IMR-90 (cell line): ENCODE data around the gene LCNL1. TPM values are rescaled to one million over a fixed set of nuclear protein-coding genes. Genes with fewer than 3 reads are reported as not detected.

ENCODE experiments used
- ATAC-seq: fragments of 200-7000 bp; cut with Tn5 transposase; 2 replicates; pipeline ENCODE4 v1.9.1; 2020; ENCODE audit warnings: low read depth, mild to moderate bottlenecking, moderate library complexity
- BruUV-seq: library from RNA; stranded (reverse); fragments of 400-500 nt; replicated peaks from 2 replicates; lab custom pipeline; 2021; lab: Mats Ljungman, UMichigan
- CTCF ChIA-PET: fragments of 300-600 bp; formaldehyde crosslinking; extraction: SDS; loops from one replicate; lab custom pipeline; 2021; ENCODE audit warnings: antibody characterized with exemption; lab: Yijun Ruan, JAX
- POLR2A ChIA-PET: fragments of 300-600 bp; sonication (Branson Sonifier 250); formaldehyde crosslinking; loops from one replicate; lab custom pipeline; 2022; ENCODE audit warnings: antibody characterized with exemption; ENCODE audit not compliant: unreplicated experiment; lab: Charles Lee
- DNase-seq: peaks from one replicate; pipeline ENCODE4 v3.0.0; 2013
- H2AFZ ChIP-seq: replicated peaks from 2 replicates; pipeline ENCODE3; 2013; ENCODE audit warnings: low read length, mild to moderate bottlenecking; ENCODE audit not compliant: poor library complexity
- H2AK5ac ChIP-seq: 2 replicates; pipeline ENCODE4 v1.6.1; 2013; ENCODE audit warnings: low read depth, low read length, inconsistent platforms
- H2AK9ac ChIP-seq: replicated peaks from 2 replicates; pipeline ENCODE3; 2013; ENCODE audit warnings: mild to moderate bottlenecking, low read depth, low read length, moderate library complexity; ENCODE audit not compliant: poor library complexity
- H2BK120ac ChIP-seq: 2 replicates; pipeline ENCODE4 v1.6.1; 2013; ENCODE audit warnings: low read depth, low read length, inconsistent platforms
- H2BK15ac ChIP-seq: 3 replicates; pipeline ENCODE4 v1.6.1; 2013; ENCODE audit warnings: low read depth, low read length, inconsistent platforms
- H2BK20ac ChIP-seq: 2 replicates; pipeline ENCODE4 v1.6.1; 2013; ENCODE audit warnings: low read depth, mild to moderate bottlenecking, inconsistent platforms, low read length, moderate library complexity
- H2BK5ac ChIP-seq: 2 replicates; pipeline ENCODE4 v1.6.1; 2013; ENCODE audit warnings: mild to moderate bottlenecking, low read depth, low read length, inconsistent platforms; ENCODE audit not compliant: poor library complexity, severe bottlenecking
- H3K14ac ChIP-seq: replicated peaks from 2 replicates; pipeline ENCODE4 v1.6.1; 2013; ENCODE audit warnings: low read depth, low read length, inconsistent platforms
- H3K18ac ChIP-seq: 2 replicates; pipeline ENCODE4 v1.6.1; 2013; ENCODE audit warnings: low read depth, low read length, control low read depth
- H3K23ac ChIP-seq: 2 replicates; pipeline ENCODE4 v1.6.1; 2013; ENCODE audit warnings: low read depth, low read length, inconsistent platforms
- H3K27ac ChIP-seq: 2 replicates; pipeline ENCODE4 v1.5.1; 2013; ENCODE audit warnings: mild to moderate bottlenecking, control low read depth, low read length; ENCODE audit not compliant: insufficient read depth
- H3K27me3 ChIP-seq: 2 replicates; pipeline ENCODE4 v1.6.1; 2013; ENCODE audit warnings: low read length; ENCODE audit not compliant: control insufficient read depth, insufficient read depth
- H3K36me3 ChIP-seq: 2 replicates; pipeline ENCODE4 v1.6.1; 2013; ENCODE audit warnings: low read length, mixed read lengths; ENCODE audit not compliant: control insufficient read depth, insufficient read depth
- H3K4ac ChIP-seq: 2 replicates; pipeline ENCODE4 v1.6.1; 2013; ENCODE audit warnings: low read depth, low read length, inconsistent platforms
- H3K4me1 ChIP-seq: 2 replicates; pipeline ENCODE4 v1.6.1; 2013; ENCODE audit warnings: low read length, mixed read lengths; ENCODE audit not compliant: control insufficient read depth, insufficient read depth
- H3K4me2 ChIP-seq: 2 replicates; pipeline ENCODE4 v1.6.1; 2013; ENCODE audit warnings: low read depth, mild to moderate bottlenecking, control low read depth, low read length, moderate library complexity
- H3K4me3 ChIP-seq: 2 replicates; pipeline ENCODE4 v1.5.1; 2013; ENCODE audit warnings: low read depth, mild to moderate bottlenecking, control low read depth, low read length, moderate library complexity; ENCODE audit not compliant: insufficient read depth
- H3K56ac ChIP-seq: 2 replicates; pipeline ENCODE4 v1.6.1; 2013; ENCODE audit warnings: low read length, inconsistent platforms; ENCODE audit not compliant: insufficient read depth; ENCODE audit errors: extremely low read depth
- H3K79me1 ChIP-seq, 2 experiments: 2 replicates each; pipeline ENCODE4 v1.6.1; 2013; ENCODE audit warnings: low read length in 2 of 2, inconsistent platforms in 1 of 2, low read depth in 1 of 2
- H3K9ac ChIP-seq: 2 replicates; pipeline ENCODE4 v1.6.1; 2013; ENCODE audit warnings: low read depth, low read length, control low read depth
- H3K9me1 ChIP-seq: 2 replicates; pipeline ENCODE4 v1.6.1; 2013; ENCODE audit warnings: low read length, inconsistent platforms; ENCODE audit not compliant: insufficient read depth
- H3K9me3 ChIP-seq: 2 replicates; pipeline ENCODE4 v1.6.1; 2013; ENCODE audit warnings: low read length; ENCODE audit not compliant: control insufficient read depth, insufficient read depth
- H4K20me1 ChIP-seq: 2 replicates; pipeline ENCODE4 v1.6.1; 2013; ENCODE audit warnings: low read length, inconsistent platforms; ENCODE audit not compliant: insufficient read depth
- H4K5ac ChIP-seq: 2 replicates; pipeline ENCODE4 v1.6.1; 2013; ENCODE audit warnings: mild to moderate bottlenecking, low read depth, low read length, control low read depth
- H4K8ac ChIP-seq, 2 experiments: 2 replicates each; pipeline ENCODE4 v1.6.1; 2013; ENCODE audit warnings: low read depth in 2 of 2, low read length in 2 of 2, control low read depth in 1 of 2, inconsistent platforms in 1 of 2
- H4K91ac ChIP-seq: 2 replicates; pipeline ENCODE4 v1.6.1; 2013; ENCODE audit warnings: low read depth, low read length, inconsistent platforms; ENCODE audit not compliant: insufficient read depth
- BHLHE40 ChIP-seq: fragments of 150-350 bp; IDR thresholded peaks from 2 replicates; pipeline ENCODE4 v1.6.1; 2016; ENCODE audit warnings: mild to moderate bottlenecking, low read depth, low read length
- CEBPB ChIP-seq: IDR thresholded peaks from 2 replicates; pipeline ENCODE4 v1.6.1; 2012; ENCODE audit warnings: low read depth, low read length, improper control_type of control experiment
- CHD1 ChIP-seq: IDR thresholded peaks from 2 replicates; pipeline ENCODE4 v1.6.1; 2012; ENCODE audit warnings: low read depth, low read length, improper control_type of control experiment
- FOS ChIP-seq: fragments of 150-350 bp; IDR thresholded peaks from 2 replicates; pipeline ENCODE4 v1.6.1; 2016; ENCODE audit warnings: low read depth, low read length
- MAFK ChIP-seq: IDR thresholded peaks from 2 replicates; pipeline ENCODE4 v1.6.1; 2012; ENCODE audit warnings: low read depth, low read length, improper control_type of control experiment
- MAZ ChIP-seq: IDR thresholded peaks from 2 replicates; pipeline ENCODE4 v1.6.1; 2012; ENCODE audit warnings: low read depth, mild to moderate bottlenecking, low read length, improper control_type of control experiment, moderate library complexity, borderline replicate concordance
- MXI1 ChIP-seq: IDR thresholded peaks from 2 replicates; pipeline ENCODE4 v1.6.1; 2012; ENCODE audit warnings: low read depth, mild to moderate bottlenecking, low read length, moderate library complexity, borderline replicate concordance
- NFE2L2 ChIP-seq: fragments of 150-350 bp; IDR thresholded peaks from 2 replicates; pipeline ENCODE4 v1.6.1; 2016; ENCODE audit warnings: low read depth, mild to moderate bottlenecking, low read length
- POLR2A ChIP-seq: IDR thresholded peaks from 2 replicates; pipeline ENCODE4 v1.6.1; 2012; ENCODE audit warnings: mild to moderate bottlenecking, low read depth, low read length
- RAD21 ChIP-seq: IDR thresholded peaks from 2 replicates; pipeline ENCODE4 v1.6.1; 2012; ENCODE audit warnings: low read length, improper control_type of control experiment
- RCOR1 ChIP-seq: IDR thresholded peaks from 2 replicates; pipeline ENCODE4 v1.6.1; 2012; ENCODE audit warnings: mild to moderate bottlenecking, low read length, improper control_type of control experiment; ENCODE audit not compliant: insufficient replicate concordance
- RFX5 ChIP-seq: IDR thresholded peaks from 2 replicates; pipeline ENCODE4 v1.8.0; 2012; ENCODE audit warnings: low read depth, mild to moderate bottlenecking, low read length, moderate library complexity
- SMC3 ChIP-seq: fragments of 150-350 bp; IDR thresholded peaks from 2 replicates; pipeline ENCODE4 v1.6.1; 2016; ENCODE audit warnings: low read depth, mild to moderate bottlenecking, antibody characterized with exemption, low read length, moderate library complexity
- WGBS, 2 experiments: methylation state at CpG; one replicate each; pipeline versions ENCODE4 v1.1.5 to v1.1.7; 2013; ENCODE audit warnings: missing lambda C conversion rate in 2 of 2; ENCODE audit not compliant: insufficient read length in 1 of 2; ENCODE audit errors: extremely low coverage in 2 of 2; 5-methylcytosine and 5-hydroxymethylcytosine counted together
- dilution Hi-C: fragments of 300-500 bp; cut with HindIII; formaldehyde crosslinking; loops from one replicate; pipeline ENCODE4 v1.14.3; 2018; ENCODE audit warnings: low sequenced_read_pairs; ENCODE audit not compliant: unreplicated experiment
- in situ Hi-C: fragments of 300-500 bp; cut with MboI; formaldehyde crosslinking; loops from 3 replicates; pipeline ENCODE4 v1.14.3; 2019; ENCODE audit warnings: low sequenced_read_pairs, inconsistent platforms, mixed read lengths
- intact Hi-C: fragments of 100-400 bp; cut with micrococcal nuclease; formaldehyde crosslinking; loops from 2 replicates; pipeline ENCODE4 v1.10.0; 2022
- polyA plus RNA-seq, 3 experiments: library from polyadenylated mRNA; depleted of rRNA; stranded (reverse); fragments of >200 nt; gene quantifications; 2 replicates each; pipeline ENCODE4 v1.2.3, GENCODE V29; 2012; ENCODE audit warnings: low replicate concordance in 1 of 3
- total RNA-seq: library from RNA; depleted of rRNA; stranded (reverse); fragments of >200 nt; gene quantifications from 2 replicates; pipeline ENCODE4 v1.2.3, GENCODE V29; 2012
- TF ChIP-seq, protein P1 (sequence below): fragments of 150-350 bp; IDR thresholded peaks from 2 replicates; pipeline ENCODE4 v1.6.1; 2016; ENCODE audit warnings: low read depth, mild to moderate bottlenecking, low read length, moderate library complexity, borderline replicate concordance
- TF ChIP-seq, protein P2 (sequence below): fragments of 150-350 bp; IDR thresholded peaks from 2 replicates; pipeline ENCODE4 v1.6.1; 2017; ENCODE audit warnings: mild to moderate bottlenecking, antibody characterized with exemption, low read length, low read depth
- TF ChIP-seq, protein P3 (sequence below): conservative IDR thresholded peaks from 2 replicates; pipeline ENCODE4 v1.5.1; 2012; ENCODE audit warnings: mild to moderate bottlenecking, low read depth, low read length, improper control_type of control experiment

LCNL1 gene
- total and polyA plus RNA-seq, 2 of the 4 experiments (the other 2 are of a cell fraction): 0.15 TPM; not detected in 1

DNA sequence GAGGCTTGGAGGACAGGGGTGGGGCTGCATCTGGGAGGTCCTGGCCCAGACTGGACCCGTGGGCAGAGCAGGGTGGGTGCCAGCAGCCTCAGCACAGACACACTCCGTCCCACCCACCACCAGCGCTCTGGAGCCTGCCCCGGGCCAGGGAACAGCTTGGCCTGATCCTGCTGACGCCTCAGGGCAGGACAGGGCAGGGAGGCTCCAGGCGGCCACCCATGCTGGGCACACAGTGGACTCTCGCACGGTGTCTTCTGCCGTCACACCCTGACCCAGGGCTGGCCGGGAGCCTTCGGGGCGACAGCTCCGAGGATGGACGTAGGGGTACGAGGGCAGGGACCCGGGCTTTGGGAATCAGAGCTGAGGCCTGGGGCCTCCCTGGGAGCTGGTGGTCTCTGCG is 13.6 kb upstream of the LCNL1 start:
- Histone ChIP-seq H3K18ac (no peak overlapping the region), H3K27ac (no peak overlapping the region), H3K79me1 (no peaks in the 10 kb centered on the region), H3K4me2 (no peak overlapping the region), H3K36me3 (no peaks in the 10 kb centered on the region), H3K4me3 (no peak overlapping the region), H3K14ac (no peak overlapping the region), H2BK120ac (no peak overlapping the region), H2BK5ac (no peak overlapping the region), H3K4ac (no peak overlapping the region), H2AFZ (no peak overlapping the region), H4K8ac (no peak overlapping the region), H2BK20ac (no peak overlapping the region), H4K5ac (no peak overlapping the region), H3K4me1 (no peaks in the 10 kb centered on the region), H4K20me1 (no peaks in the 10 kb centered on the region), H4K91ac (no peak overlapping the region), H3K23ac (no peak overlapping the region), H3K9me1 (no peaks in the 10 kb centered on the region), H3K27me3 (peaks cover 22% of the 10 kb centered on the region), H3K9ac (no peak overlapping the region), H2AK9ac (peak overlapping the region; percentile 42), H2AK5ac (no peak overlapping the region), H2BK15ac (no peak overlapping the region), H3K56ac (no peak overlapping the region), H3K9me3 (no peaks in the 10 kb centered on the region)
- 59% methylated on average over 3 of the region's 17 CpGs; no CpG with 5 or more reads in 1 of the 2 experiments for WGBS, 2 experiments
- CTCF ChIA-PET: interaction anchor here (1.0 kb wide), 1 partner anchor 60 kb away, joined by 3 read pairs; no protein-coding TSS in a partner anchor
- BruUV-seq: no TSS peak
- dilution Hi-C loops: no loop called here
- ATAC-seq (no peak), DNase-seq (no peak)
- TF ChIP-seq RCOR1 (no peak), POLR2A (no peak), SMC3 (no peak), MAZ (no peak), NFE2L2 (no peak), RAD21 (no peak), FOS (no peak), BHLHE40 (no peak), MAFK (no peak), CEBPB (no peak), CHD1 (no peak), RFX5 (no peak), MXI1 (no peak)
- TF ChIP-seq, protein P1, sequence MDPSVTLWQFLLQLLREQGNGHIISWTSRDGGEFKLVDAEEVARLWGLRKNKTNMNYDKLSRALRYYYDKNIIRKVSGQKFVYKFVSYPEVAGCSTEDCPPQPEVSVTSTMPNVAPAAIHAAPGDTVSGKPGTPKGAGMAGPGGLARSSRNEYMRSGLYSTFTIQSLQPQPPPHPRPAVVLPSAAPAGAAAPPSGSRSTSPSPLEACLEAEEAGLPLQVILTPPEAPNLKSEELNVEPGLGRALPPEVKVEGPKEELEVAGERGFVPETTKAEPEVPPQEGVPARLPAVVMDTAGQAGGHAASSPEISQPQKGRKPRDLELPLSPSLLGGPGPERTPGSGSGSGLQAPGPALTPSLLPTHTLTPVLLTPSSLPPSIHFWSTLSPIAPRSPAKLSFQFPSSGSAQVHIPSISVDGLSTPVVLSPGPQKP: no peak
- TF ChIP-seq, protein P2, sequence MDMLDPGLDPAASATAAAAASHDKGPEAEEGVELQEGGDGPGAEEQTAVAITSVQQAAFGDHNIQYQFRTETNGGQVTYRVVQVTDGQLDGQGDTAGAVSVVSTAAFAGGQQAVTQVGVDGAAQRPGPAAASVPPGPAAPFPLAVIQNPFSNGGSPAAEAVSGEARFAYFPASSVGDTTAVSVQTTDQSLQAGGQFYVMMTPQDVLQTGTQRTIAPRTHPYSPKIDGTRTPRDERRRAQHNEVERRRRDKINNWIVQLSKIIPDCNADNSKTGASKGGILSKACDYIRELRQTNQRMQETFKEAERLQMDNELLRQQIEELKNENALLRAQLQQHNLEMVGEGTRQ: no peak
- TF ChIP-seq, protein P3, sequence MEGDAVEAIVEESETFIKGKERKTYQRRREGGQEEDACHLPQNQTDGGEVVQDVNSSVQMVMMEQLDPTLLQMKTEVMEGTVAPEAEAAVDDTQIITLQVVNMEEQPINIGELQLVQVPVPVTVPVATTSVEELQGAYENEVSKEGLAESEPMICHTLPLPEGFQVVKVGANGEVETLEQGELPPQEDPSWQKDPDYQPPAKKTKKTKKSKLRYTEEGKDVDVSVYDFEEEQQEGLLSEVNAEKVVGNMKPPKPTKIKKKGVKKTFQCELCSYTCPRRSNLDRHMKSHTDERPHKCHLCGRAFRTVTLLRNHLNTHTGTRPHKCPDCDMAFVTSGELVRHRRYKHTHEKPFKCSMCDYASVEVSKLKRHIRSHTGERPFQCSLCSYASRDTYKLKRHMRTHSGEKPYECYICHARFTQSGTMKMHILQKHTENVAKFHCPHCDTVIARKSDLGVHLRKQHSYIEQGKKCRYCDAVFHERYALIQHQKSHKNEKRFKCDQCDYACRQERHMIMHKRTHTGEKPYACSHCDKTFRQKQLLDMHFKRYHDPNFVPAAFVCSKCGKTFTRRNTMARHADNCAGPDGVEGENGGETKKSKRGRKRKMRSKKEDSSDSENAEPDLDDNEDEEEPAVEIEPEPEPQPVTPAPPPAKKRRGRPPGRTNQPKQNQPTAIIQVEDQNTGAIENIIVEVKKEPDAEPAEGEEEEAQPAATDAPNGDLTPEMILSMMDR: no peak
- intact Hi-C loops: no loop called here
- in situ Hi-C loops: no loop called here
- POLR2A ChIA-PET: no interaction called here
